SK-MEL-5 (cell line): ENCODE measurements around the gene SH3GL2. TPM values are rescaled to one million over a fixed set of nuclear protein-coding genes. Genes with fewer than 3 reads are reported as not detected.
A peak's percentile ranks its signal among the peaks of the same experiment; 100 is the strongest.

Experiments
- DNase-seq: peaks from one replicate; pipeline ENCODE4 v3.0.0-alpha.2; 2016; ENCODE audit warnings: low read depth, low spot score
- in situ Hi-C: cut with HindIII; loops from 2 replicates; pipeline ENCODE4 v1.10.0; 2016; ENCODE audit warnings: low sequenced_read_pairs, high pct_unique_total_duplicates, low pct_unique_long_range_greater_than_20kb
- polyA plus RNA-seq, 2 experiments: library from polyadenylated mRNA; depleted of rRNA; stranded (reverse); fragments of >200 nt; gene quantifications; 2 replicates each; pipeline ENCODE4 v1.2.3, GENCODE V29; 2015
- total RNA-seq: library from RNA; depleted of rRNA; stranded (reverse); fragments of >200 nt; shearing (Covaris generic); gene quantifications from 2 replicates; pipeline ENCODE4 v1.2.3, GENCODE V29; 2014; rRNA removed

Gene SH3GL2
- not detected in 2 replicates for total RNA-seq
- polyA plus RNA-seq (2015; cell fraction: cytosol; rRNA removed), result 0.25 TPM in 1 of 2 replicates, not detected in the other
- not detected in 2 replicates for polyA plus RNA-seq (2015; cell fraction: nucleus; rRNA removed)

- no peak for DNase-seq
- in situ Hi-C loops, result no loop called here
These were observed at the start of gene SH3GL2 for GRCh38 chr9:17578911-17579793. SH3GL2 (plus strand) TSS chr9:17579066.

GRCh38 chr9:17531642-17532254 lies 47.1 kb upstream of the SH3GL2 start:
- in situ Hi-C loops, result no loop called here

GRCh38 chr9:17532461-17532860 lies 46.4 kb upstream of the SH3GL2 start:
- in situ Hi-C loops, result no loop called here

More at GRCh38 chr9:17531642-17532254, 47.1 kb upstream of the SH3GL2 start:
- peak; percentile 64 for DNase-seq

GRCh38 chr9:17535176-17535575 lies 43.7 kb upstream of the SH3GL2 start:
- in situ Hi-C loops, result no loop called here
- no peak for DNase-seq

More at GRCh38 chr9:17532461-17532860, 46.4 kb upstream of the SH3GL2 start:
- no peak for DNase-seq

GRCh38 chr9:17536027-17536426 lies 42.8 kb upstream of the SH3GL2 start:
- no peak for DNase-seq
- in situ Hi-C loops, result no loop called here

- no peak for DNase-seq
- in situ Hi-C loops, result no loop called here
These were observed 27.8 kb upstream of the SH3GL2 start for GRCh38 chr9:17551023-17551422.

- in situ Hi-C loops, result no loop called here
- no peak for DNase-seq
These were observed 23.4 kb upstream of the SH3GL2 start for GRCh38 chr9:17555362-17556054.

GRCh38 chr9:17556255-17556654 lies 22.6 kb upstream of the SH3GL2 start:
- in situ Hi-C loops, result no loop called here
- DNase-seq, result no peak

GRCh38 chr9:17556935-17557334 lies 21.9 kb upstream of the SH3GL2 start:
- in situ Hi-C loops, result no loop called here
- DNase-seq, result no peak

GRCh38 chr9:17571825-17572224 lies 7.0 kb upstream of the SH3GL2 start:
- no peak for DNase-seq
- in situ Hi-C loops, result no loop called here

- no peak for DNase-seq
- in situ Hi-C loops, result no loop called here
These were observed 4.5 kb upstream of the SH3GL2 start for GRCh38 chr9:17574342-17574741.

- in situ Hi-C loops, result no loop called here
- no peak for DNase-seq
These were observed 322 bp upstream of the SH3GL2 start for GRCh38 chr9:17578577-17578910.

- in situ Hi-C loops, result no loop called here
- no peak for DNase-seq
These were observed 1.3 kb downstream of the SH3GL2 start for GRCh38 chr9:17580119-17580518.

- in situ Hi-C loops, result no loop called here
- no peak for DNase-seq
These were observed 8.2 kb downstream of the SH3GL2 start for GRCh38 chr9:17587113-17587512.

GRCh38 chr9:17588395-17588794 lies 9.5 kb downstream of the SH3GL2 start:
- DNase-seq, result no peak
- in situ Hi-C loops, result no loop called here

GRCh38 chr9:17588941-17589340 lies 10.1 kb downstream of the SH3GL2 start:
- in situ Hi-C loops, result no loop called here
- DNase-seq, result no peak

- in situ Hi-C loops, result no loop called here
- DNase-seq, result no peak
These were observed 10.9 kb downstream of the SH3GL2 start for GRCh38 chr9:17589771-17590170.

- in situ Hi-C loops, result no loop called here
These were observed 16.1 kb downstream of the SH3GL2 start for GRCh38 chr9:17594961-17595360.

More at GRCh38 chr9:17594961-17595360, 16.1 kb downstream of the SH3GL2 start:
- DNase-seq, result no peak
